HG03378 (cell line): ENCODE measurements around the gene LHX6.

Experiments used
- ATAC-seq: cut with Tn5 transposase; IDR thresholded peaks from one replicate; pipeline ENCODE4 v1.9.1; 2021; ENCODE audit warnings: mild to moderate bottlenecking, moderate library complexity; ENCODE audit not compliant: unreplicated experiment

The LHX6 gene

GRCh38 chr9:122192914-122193525 lies 35.7 kb downstream of the LHX6 start:
- no peak for ATAC-seq

- ATAC-seq, result no peak
Measured at GRCh38 chr9:122192261-122192875, 36.4 kb downstream of the LHX6 start.

- ATAC-seq, result no peak
Measured at GRCh38 chr9:122191584-122191983, 37.2 kb downstream of the LHX6 start.

- no peak for ATAC-seq
Measured at GRCh38 chr9:122190597-122191381, 38.0 kb downstream of the LHX6 start.

- ATAC-seq, result no peak
Measured at GRCh38 chr9:122188369-122188768, 40.4 kb downstream of the LHX6 start.

- no peak for ATAC-seq
Measured at GRCh38 chr9:122186777-122187470, 41.8 kb downstream of the LHX6 start.

- ATAC-seq, result no peak
Measured at GRCh38 chr9:122186301-122186700, 42.5 kb downstream of the LHX6 start.

GRCh38 chr9:122184551-122184950 lies 44.2 kb downstream of the LHX6 start:
- ATAC-seq, result no peak

GRCh38 chr9:122183501-122183900 lies 45.3 kb downstream of the LHX6 start:
- ATAC-seq, result no peak

- no peak for ATAC-seq
Measured at GRCh38 chr9:122180633-122181032, 48.1 kb downstream of the LHX6 start.

GRCh38 chr9:122179690-122180074 lies 49.1 kb downstream of the LHX6 start:
- no peak for ATAC-seq

- no peak for ATAC-seq
Measured at GRCh38 chr9:122179054-122179689, 49.6 kb downstream of the LHX6 start.

GRCh38 chr9:122176916-122177315 lies 51.8 kb downstream of the LHX6 start:
- no peak for ATAC-seq

- no peak for ATAC-seq
Measured at GRCh38 chr9:122173670-122174069, 55.1 kb downstream of the LHX6 start.

GRCh38 chr9:122172131-122172530 lies 56.6 kb downstream of the LHX6 start:
- no peak for ATAC-seq

- no peak for ATAC-seq
Measured at GRCh38 chr9:122168356-122168755, 60.4 kb downstream of the LHX6 start.

GRCh38 chr9:122164286-122164685 lies 64.5 kb downstream of the LHX6 start:
- no peak for ATAC-seq

- no peak for ATAC-seq
Measured at GRCh38 chr9:122162415-122162814, 66.3 kb downstream of the LHX6 start.

- ATAC-seq, result peak; percentile 5
Measured at GRCh38 chr9:122159925-122160246, 68.9 kb downstream of the LHX6 start.

- ATAC-seq, result peak; percentile 92
Measured at GRCh38 chr9:122159026-122159924, 69.5 kb downstream of the LHX6 start, which contains the start of the genes MORN5 and NDUFA8. MORN5 (plus strand) TSS chr9:122159908; CDS start chr9:122159973, 65 bp downstream. NDUFA8 (minus strand) TSS chr9:122159779; CDS start chr9:122159677, 102 bp downstream.
